BLaER1 treated with 17β-estradiol and CSF1 and Interleukin-3, amounts not matched to agents 10 nM and 100 nM (cell line): Measurements from ENCODE around the gene TFCP2.

Source experiments
- H3K27ac ChIP-seq, 11 experiments: shearing (Covaris generic); formaldehyde crosslinking; 2 replicates each; pipeline ENCODE4 v1.8.1; 2022
- H3K27me3 ChIP-seq, 11 experiments: shearing (Covaris generic); formaldehyde crosslinking; 2 replicates each; pipeline ENCODE4 v1.8.1; 2022
- H3K36me3 ChIP-seq, 11 experiments: shearing (Covaris generic); formaldehyde crosslinking; 2 replicates each; pipeline ENCODE4 v1.8.1; 2022
- H3K4me1 ChIP-seq, 10 experiments: shearing (Covaris generic); formaldehyde crosslinking; 2 replicates each; pipeline ENCODE4 v1.8.1; 2022
- H3K4me2 ChIP-seq, 11 experiments: shearing (Covaris generic); formaldehyde crosslinking; 2 replicates each; pipeline ENCODE4 v1.8.1; 2022
- H3K4me3 ChIP-seq, 10 experiments: shearing (Covaris generic); formaldehyde crosslinking; 2 replicates each; pipeline ENCODE4 v1.8.1; 2022
- H3K9ac ChIP-seq, 11 experiments: shearing (Covaris generic); formaldehyde crosslinking; 2 replicates each; pipeline ENCODE4 v1.8.1; 2022
- H3K9me3 ChIP-seq, 11 experiments: shearing (Covaris generic); formaldehyde crosslinking; replicated peaks in 1 of 11; 2 replicates each; pipeline ENCODE4 v1.8.1; 2022
- H4K20me1 ChIP-seq, 11 experiments: shearing (Covaris generic); formaldehyde crosslinking; 2 replicates each; pipeline ENCODE4 v1.8.1; 2022
- Cebpa-rat ChIP-seq, 11 experiments: shearing (Covaris generic); IDR thresholded peaks; 2 replicates each; pipeline ENCODE4 v1.8.1; 2022

The TFCP2 gene

DNA sequence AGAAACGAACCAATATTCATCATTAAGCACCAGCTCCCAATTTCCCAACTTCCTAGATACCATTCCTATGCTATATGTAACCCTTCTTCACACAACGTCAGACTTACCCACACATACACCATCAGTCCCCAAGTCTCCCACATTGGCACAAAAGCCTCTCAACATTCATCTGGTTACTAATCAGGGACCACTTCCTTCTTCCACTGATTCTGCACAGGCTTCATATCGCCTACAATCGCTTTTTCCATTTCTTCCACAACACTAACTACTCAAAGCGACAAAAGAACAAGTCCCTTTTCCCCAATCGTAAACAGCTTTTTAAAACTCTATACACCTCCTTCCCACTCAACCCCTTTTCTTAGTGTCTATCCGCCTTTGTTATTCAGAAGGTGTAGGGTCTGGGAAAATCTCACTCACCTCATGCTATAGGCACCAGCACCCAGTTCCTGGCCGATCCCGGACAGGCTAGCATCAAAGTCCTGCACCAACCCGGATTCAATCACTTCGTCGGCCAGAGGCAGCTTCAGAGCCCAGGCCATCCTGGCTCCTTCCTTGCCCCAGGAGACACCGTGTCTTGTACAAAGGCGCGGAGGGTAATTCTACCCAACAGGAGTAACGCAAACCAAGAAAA, 936 bp downstream of the TFCP2 start:
- Histone ChIP-seq H3K36me3 (no peaks in the 10 kb centered on the region), H3K9ac (peak overlapping the region in 8 of 11 experiments; percentile 16 to 52 (median 39); a peak in 8 of 22 replicates), H3K4me3 (peak overlapping the region; percentile 22 to 65 (median 51)), H3K4me2 (peak overlapping the region; percentile 33 to 82 (median 54); a peak in 18 of 22 replicates), H3K27me3 (peaks cover 16 to 27% (median 25%) of the 10 kb centered on the region in 11 experiments), H3K9me3 (peaks cover 4 to 18% (median 16%) of the 10 kb centered on the region in 11 experiments; a peak in 20 of 22 replicates), H3K27ac (peak overlapping the region in 2 of 11 experiments; percentile 29 to 39; a peak in 1 of 22 replicates), H3K4me1 (peaks cover 0 to 29% (median 3%) of the 10 kb centered on the region in 10 experiments; a peak in 8 of 20 replicates), H4K20me1 (no peaks in the 10 kb centered on the region)
- TF ChIP-seq Cebpa-rat (IDR thresholded peaks at IDR 0.05), result no peak

DNA sequence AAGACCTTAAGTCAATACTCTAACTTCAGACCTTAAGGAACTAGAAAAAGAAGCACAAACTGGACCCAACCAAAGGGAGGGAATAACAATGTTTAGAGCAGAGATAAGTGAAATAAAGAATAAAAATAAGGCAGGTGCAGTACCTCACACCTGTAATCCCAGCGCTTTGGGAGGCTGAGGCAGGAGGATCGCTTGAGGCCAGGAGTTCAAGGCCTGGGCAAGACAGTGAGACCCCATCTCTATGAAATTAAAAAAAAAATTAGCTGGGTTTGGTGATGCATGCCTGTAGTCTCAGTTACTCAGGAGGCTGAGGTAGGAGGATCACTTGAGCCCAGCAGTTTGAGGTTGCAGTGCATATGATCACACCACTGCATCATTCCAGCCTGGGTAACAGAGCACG, 9.1 kb downstream of the TFCP2 start:
- Histone ChIP-seq H4K20me1 (no peaks in the 10 kb centered on the region), H3K9ac (no peak overlapping the region), H3K36me3 (no peaks in the 10 kb centered on the region), H3K4me1 (no peaks in the 10 kb centered on the region), H3K4me3 (no peak overlapping the region), H3K27me3 (no peaks in the 10 kb centered on the region), H3K27ac (no peak overlapping the region), H3K4me2 (no peak overlapping the region), H3K9me3 (no peaks in the 10 kb centered on the region)
- TF ChIP-seq Cebpa-rat (IDR thresholded peaks at IDR 0.05), result no peak

DNA sequence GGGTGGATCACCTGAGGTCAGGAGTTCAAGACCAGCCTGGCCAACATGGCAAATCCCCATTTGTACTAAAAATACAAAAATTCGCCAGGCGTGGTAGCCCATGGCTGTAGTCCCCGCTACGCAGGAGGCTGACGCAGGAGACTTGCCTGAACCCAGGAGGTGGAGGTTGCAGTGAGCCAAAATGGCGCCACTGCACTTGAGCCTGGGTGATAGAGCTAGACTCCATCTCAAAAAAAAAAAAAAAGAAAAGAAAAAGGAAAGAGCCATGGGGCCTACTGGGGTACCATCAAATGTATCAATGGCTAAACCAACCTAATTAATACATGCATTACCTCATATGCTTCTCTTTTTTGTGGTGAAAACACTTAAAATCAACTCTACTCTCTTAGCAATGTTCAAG, 10.7 kb downstream of the TFCP2 start:
- Histone ChIP-seq H3K4me1 (no peaks in the 10 kb centered on the region), H3K4me3 (no peak overlapping the region), H3K36me3 (no peaks in the 10 kb centered on the region), H3K9ac (no peak overlapping the region), H3K4me2 (no peak overlapping the region), H4K20me1 (no peaks in the 10 kb centered on the region), H3K27me3 (no peaks in the 10 kb centered on the region), H3K9me3 (no peaks in the 10 kb centered on the region), H3K27ac (no peak overlapping the region)
- TF ChIP-seq Cebpa-rat (IDR thresholded peaks at IDR 0.05), result no peak

DNA sequence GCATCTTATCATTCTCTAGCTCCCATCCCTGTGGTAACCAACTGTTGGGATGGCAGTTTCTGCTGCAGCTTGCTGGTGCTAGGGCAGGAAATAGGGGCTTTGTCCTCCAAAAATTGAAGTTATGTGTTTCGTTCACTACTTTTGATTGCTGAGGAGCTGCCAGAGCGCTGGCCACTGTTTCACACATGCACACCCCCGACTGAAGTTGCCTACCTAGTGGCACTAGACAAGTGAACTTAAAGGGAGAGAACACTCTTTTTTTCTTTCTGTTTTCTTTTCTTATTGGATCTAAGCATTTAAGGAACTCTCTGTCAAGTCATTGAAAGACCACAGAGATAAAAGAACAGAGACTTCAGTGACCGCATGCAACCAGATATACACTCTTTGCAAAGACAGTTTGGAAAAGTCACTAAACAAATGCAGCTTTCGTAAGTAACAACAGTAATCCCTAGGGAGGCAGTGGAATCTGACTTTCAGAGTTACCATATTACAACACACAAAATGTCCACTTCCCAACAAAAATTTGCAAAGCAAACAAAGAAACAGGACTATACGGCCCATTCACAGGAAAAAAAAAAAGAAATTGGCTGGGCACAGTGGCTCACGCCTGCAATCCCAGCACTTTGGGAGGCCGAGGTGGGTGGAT, 12.0 kb downstream of the TFCP2 start:
- H3K4me3 ChIP-seq, result no peak overlapping the region
- H3K27me3 ChIP-seq, result no peaks in the 10 kb centered on the region
- H3K9ac ChIP-seq, result no peak overlapping the region
- no peak overlapping the region for H3K27ac ChIP-seq
- TF ChIP-seq Cebpa-rat (IDR thresholded peaks at IDR 0.05), result no peak
- no peak overlapping the region for H3K4me2 ChIP-seq
- no peaks in the 10 kb centered on the region for H4K20me1 ChIP-seq
- H3K9me3 ChIP-seq, result no peaks in the 10 kb centered on the region
- H3K4me1 ChIP-seq, result no peaks in the 10 kb centered on the region
- H3K36me3 ChIP-seq, result no peaks in the 10 kb centered on the region

- no peaks in the 10 kb centered on the region for H3K36me3 ChIP-seq
- H3K27me3 ChIP-seq, result no peaks in the 10 kb centered on the region
- no peak for TF ChIP-seq Cebpa-rat (IDR thresholded peaks at IDR 0.05)
Observed at GRCh38 chr12:51156245-51156765, 16.6 kb downstream of the TFCP2 start.

DNA sequence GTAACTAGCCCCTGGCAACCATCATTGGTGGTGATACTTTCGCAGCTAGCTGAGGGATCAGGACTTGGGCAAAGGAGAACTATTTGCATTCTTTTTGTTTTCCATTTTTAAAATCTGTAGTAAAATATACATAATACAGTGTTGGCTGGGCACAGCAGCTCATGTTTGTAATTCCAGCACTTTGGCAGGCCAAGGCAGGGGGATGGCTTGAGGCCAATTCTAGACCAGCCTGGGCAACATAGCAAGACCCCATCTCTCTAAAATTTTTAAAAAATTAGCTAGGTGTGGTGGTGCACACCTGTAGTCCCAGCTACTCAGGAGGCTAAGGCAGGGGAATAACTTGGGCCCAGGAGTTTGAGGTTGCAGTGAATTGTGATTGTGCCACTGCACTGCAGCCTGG, 20.0 kb downstream of the TFCP2 start:
- H3K9me3 ChIP-seq, result no peaks in the 10 kb centered on the region
- no peak overlapping the region for H3K4me3 ChIP-seq
- H3K27ac ChIP-seq, result no peak overlapping the region
- no peaks in the 10 kb centered on the region for H3K36me3 ChIP-seq
- H3K9ac ChIP-seq, result no peak overlapping the region
- no peak for TF ChIP-seq Cebpa-rat (IDR thresholded peaks at IDR 0.05)
- H3K4me1 ChIP-seq, result no peaks in the 10 kb centered on the region
- H3K27me3 ChIP-seq, result no peaks in the 10 kb centered on the region
- H3K4me2 ChIP-seq, result no peak overlapping the region
- H4K20me1 ChIP-seq, result no peaks in the 10 kb centered on the region

More at GRCh38 chr12:51156245-51156765, 16.6 kb downstream of the TFCP2 start:
- Histone ChIP-seq H4K20me1 (no peaks in the 10 kb centered on the region), H3K9me3 (no peaks in the 10 kb centered on the region), H3K9ac (no peak overlapping the region), H3K4me1 (no peaks in the 10 kb centered on the region), H3K4me2 (no peak overlapping the region), H3K27ac (no peak overlapping the region), H3K4me3 (no peak overlapping the region)

GRCh38 chr12:51150777-51151176, 22.2 kb downstream of the TFCP2 start:
- no peak overlapping the region for H3K9ac ChIP-seq
- no peak overlapping the region for H3K4me2 ChIP-seq
- no peaks in the 10 kb centered on the region for H3K4me1 ChIP-seq
- TF ChIP-seq Cebpa-rat (IDR thresholded peaks at IDR 0.05), result no peak
- H3K4me3 ChIP-seq, result no peak overlapping the region
- no peaks in the 10 kb centered on the region for H3K9me3 ChIP-seq
- no peaks in the 10 kb centered on the region for H3K36me3 ChIP-seq
- H3K27me3 ChIP-seq, result no peaks in the 10 kb centered on the region
- no peaks in the 10 kb centered on the region for H4K20me1 ChIP-seq
- H3K27ac ChIP-seq, result no peak overlapping the region

- no peak overlapping the region for H3K4me2 ChIP-seq
- no peaks in the 10 kb centered on the region for H3K27me3 ChIP-seq
- H3K36me3 ChIP-seq, result no peaks in the 10 kb centered on the region
- H3K9me3 ChIP-seq, result no peaks in the 10 kb centered on the region
- no peaks in the 10 kb centered on the region for H4K20me1 ChIP-seq
- no peak overlapping the region for H3K9ac ChIP-seq
- no peaks in the 10 kb centered on the region for H3K4me1 ChIP-seq
- H3K27ac ChIP-seq, result no peak overlapping the region
- no peak for TF ChIP-seq Cebpa-rat (IDR thresholded peaks at IDR 0.05)
- no peak overlapping the region for H3K4me3 ChIP-seq
Observed at GRCh38 chr12:51147309-51147708, 25.6 kb downstream of the TFCP2 start.

GRCh38 chr12:51139292-51139844, 33.6 kb downstream of the TFCP2 start:
- no peaks in the 10 kb centered on the region for H3K9me3 ChIP-seq
- H4K20me1 ChIP-seq, result no peaks in the 10 kb centered on the region
- H3K27ac ChIP-seq, result no peak overlapping the region
- no peak overlapping the region for H3K4me2 ChIP-seq
- no peaks in the 10 kb centered on the region for H3K36me3 ChIP-seq
- no peaks in the 10 kb centered on the region for H3K27me3 ChIP-seq
- no peaks in the 10 kb centered on the region for H3K4me1 ChIP-seq
- H3K4me3 ChIP-seq, result no peak overlapping the region
- H3K9ac ChIP-seq, result no peak overlapping the region
- no peak for TF ChIP-seq Cebpa-rat (IDR thresholded peaks at IDR 0.05)
